Breast epithelium (tissue), 3 donors: Measurements from ENCODE around the gene ECPAS.

Experiments used
- CTCF ChIP-seq, 3 donors: fragments of 450-650 bp; IDR thresholded peaks; one replicate each; pipeline ENCODE4 v1.5.1; 2016 to 2017; ENCODE audit warnings: antibody characterized with exemption in 3 of 3, mild to moderate bottlenecking in 3 of 3, moderate library complexity in 3 of 3
- POLR2AphosphoS5 ChIP-seq, 3 donors: sonication (generic); formaldehyde crosslinking; IDR thresholded peaks; one replicate each; pipeline ENCODE4 v1.6.1; 2017; ENCODE audit warnings: antibody characterized with exemption in 3 of 3

- no peak for TF ChIP-seq CTCF (IDR thresholded peaks at IDR 0.05)
- TF ChIP-seq POLR2AphosphoS5 (IDR thresholded peaks at IDR 0.05): no peak
Measured at GRCh38 chr9:111375062-111375461, 109.1 kb downstream of the ECPAS start.
